K562 (cell line): ENCODE measurements around the gene ACTL10. TPM values are rescaled to one million over a fixed set of nuclear protein-coding genes. Genes with fewer than 3 reads are reported as not detected.

Experiments used
- ARID1B ChIP-seq: fragments of 450-650 bp; IDR thresholded peaks from 2 replicates; pipeline ENCODE4 v1.6.1; 2016; ENCODE audit warnings: antibody characterized with exemption, mild to moderate bottlenecking, inconsistent platforms
- CBFB ChIP-seq: sonication (generic); formaldehyde crosslinking; IDR thresholded peaks from 2 replicates; pipeline ENCODE4 v1.4.0; 2020; ENCODE audit warnings: mild to moderate bottlenecking, missing genetic modification reagents
- CCNT2 ChIP-seq: IDR thresholded peaks from 2 replicates; pipeline ENCODE4 v1.6.1; 2011; ENCODE audit warnings: borderline replicate concordance, low read depth, mild to moderate bottlenecking, moderate library complexity, mixed read lengths, low read length; ENCODE audit not compliant: insufficient read length; ENCODE audit errors: extremely low read depth
- CREB3 ChIP-seq: fragments of 450-650 bp; conservative IDR thresholded peaks from 2 replicates; pipeline ENCODE4 v1.6.1; 2016; ENCODE audit warnings: missing genetic modification characterization, low read depth, mild to moderate bottlenecking, missing compliant biosample characterization, moderate library complexity
- ESRRA ChIP-seq: fragments of 450-650 bp; IDR thresholded peaks from 2 replicates; pipeline ENCODE4 v1.6.1; 2014; ENCODE audit warnings: low read depth, mild to moderate bottlenecking, moderate library complexity, borderline replicate concordance
- NONO ChIP-seq, 2 experiments: fragments of 200-400 bp in 1 of 2; fragments of 450-650 bp in 1 of 2; formaldehyde crosslinking in 1 of 2; IDR thresholded peaks; 2 replicates each; pipeline ENCODE4 v1.6.1; 2017; ENCODE audit warnings: low read depth in 2 of 2, mild to moderate bottlenecking in 2 of 2, moderate library complexity in 2 of 2, low read length in 1 of 2
- SMC3 ChIP-seq: conservative IDR thresholded peaks from 2 replicates; pipeline ENCODE4 v1.6.1; 2011; ENCODE audit warnings: low read depth, low read length, improper control_type of control experiment; ENCODE audit not compliant: insufficient read depth
- ZC3H11A ChIP-seq: IDR thresholded peaks from 2 replicates; pipeline ENCODE4 v1.6.1; 2012; ENCODE audit warnings: low read depth, low read length, improper control_type of control experiment
- ZNF551 ChIP-seq: fragments of 250-450 bp; sonication (Bioruptor Pico); IDR thresholded peaks from 2 replicates; pipeline ENCODE4 v1.5.0; 2021; ENCODE audit warnings: mild to moderate bottlenecking, moderate library complexity
- polyA plus RNA-seq, 8 experiments: library from polyadenylated mRNA; depleted of rRNA in 4 of 8; stranded (reverse) in 5 of 8; unstranded in 3 of 8; fragments of >200 nt; fragmentation: Nextera tagmentation in 2 of 8; fragmentation: Illumina TruSeq in 1 of 8; extraction: Ambion mirVana in 2 of 8; extraction: Trizol in 1 of 8; gene quantifications; 2 replicates each; pipeline versions ENCODE4 v1.2.1 to v1.2.3, GENCODE V29; 2011 to 2014; ENCODE audit warnings: inconsistent platforms in 1 of 8, missing spikeins in 1 of 8
- total RNA-seq, 7 experiments: library from RNA; depleted of rRNA in 6 of 7; stranded (reverse); fragments of >200 nt in 6 of 7; fragmentation: Illumina TruSeq in 2 of 7; extraction: Trizol in 2 of 7; gene quantifications; 2 replicates each; pipeline versions ENCODE4 v1.2.1 to v1.2.3, GENCODE V29; 2011 to 2021; ENCODE audit warnings: low replicate concordance in 1 of 7
- TF ChIP-seq, protein P1 (sequence below), 2 experiments: fragments of 450-650 bp in 1 of 2; sonication (generic) in 1 of 2; formaldehyde crosslinking in 1 of 2; IDR thresholded peaks; 2 replicates each; pipeline versions ENCODE4 v1.7.1 to v1.9.0; 2016 to 2022; ENCODE audit warnings: inconsistent platforms in 1 of 2, mild to moderate bottlenecking in 1 of 2, missing genetic modification reagents in 1 of 2
- TF ChIP-seq, protein P2 (sequence below): fragments of 250-450 bp; sonication (Bioruptor Pico); IDR thresholded peaks from 2 replicates; pipeline ENCODE4 v1.4.0; 2020

Gene ACTL10
- total and polyA plus RNA-seq, 9 of the 15 experiments (the other 6 are each of a cell fraction or from before 2014, with no cell fraction given) = 0.07 to 0.14 TPM; not detected in 7

GRCh38 chr20:33689973-33690372 lies 23.2 kb downstream of the ACTL10 start (continued):
- TF ChIP-seq, protein P1, sequence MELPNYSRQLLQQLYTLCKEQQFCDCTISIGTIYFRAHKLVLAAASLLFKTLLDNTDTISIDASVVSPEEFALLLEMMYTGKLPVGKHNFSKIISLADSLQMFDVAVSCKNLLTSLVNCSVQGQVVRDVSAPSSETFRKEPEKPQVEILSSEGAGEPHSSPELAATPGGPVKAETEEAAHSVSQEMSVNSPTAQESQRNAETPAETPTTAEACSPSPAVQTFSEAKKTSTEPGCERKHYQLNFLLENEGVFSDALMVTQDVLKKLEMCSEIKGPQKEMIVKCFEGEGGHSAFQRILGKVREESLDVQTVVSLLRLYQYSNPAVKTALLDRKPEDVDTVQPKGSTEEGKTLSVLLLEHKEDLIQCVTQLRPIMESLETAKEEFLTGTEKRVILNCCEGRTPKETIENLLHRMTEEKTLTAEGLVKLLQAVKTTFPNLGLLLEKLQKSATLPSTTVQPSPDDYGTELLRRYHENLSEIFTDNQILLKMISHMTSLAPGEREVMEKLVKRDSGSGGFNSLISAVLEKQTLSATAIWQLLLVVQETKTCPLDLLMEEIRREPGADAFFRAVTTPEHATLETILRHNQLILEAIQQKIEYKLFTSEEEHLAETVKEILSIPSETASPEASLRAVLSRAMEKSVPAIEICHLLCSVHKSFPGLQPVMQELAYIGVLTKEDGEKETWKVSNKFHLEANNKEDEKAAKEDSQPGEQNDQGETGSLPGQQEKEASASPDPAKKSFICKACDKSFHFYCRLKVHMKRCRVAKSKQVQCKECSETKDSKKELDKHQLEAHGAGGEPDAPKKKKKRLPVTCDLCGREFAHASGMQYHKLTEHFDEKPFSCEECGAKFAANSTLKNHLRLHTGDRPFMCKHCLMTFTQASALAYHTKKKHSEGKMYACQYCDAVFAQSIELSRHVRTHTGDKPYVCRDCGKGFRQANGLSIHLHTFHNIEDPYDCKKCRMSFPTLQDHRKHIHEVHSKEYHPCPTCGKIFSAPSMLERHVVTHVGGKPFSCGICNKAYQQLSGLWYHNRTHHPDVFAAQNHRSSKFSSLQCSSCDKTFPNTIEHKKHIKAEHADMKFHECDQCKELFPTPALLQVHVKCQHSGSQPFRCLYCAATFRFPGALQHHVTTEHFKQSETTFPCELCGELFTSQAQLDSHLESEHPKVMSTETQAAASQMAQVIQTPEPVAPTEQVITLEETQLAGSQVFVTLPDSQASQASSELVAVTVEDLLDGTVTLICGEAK (IDR thresholded peaks at IDR 0.05) = no peak
- TF ChIP-seq, protein P1 (CRISPR knock-in tag; IDR thresholded peaks at IDR 0.05) = no peak
- TF ChIP-seq NONO (IDR thresholded peaks at IDR 0.05; ENCODE audit: low read depth in 2 of 2, low read length in 1 of 2) (no peak), CREB3 (no peak), ZNF551 (CRISPR knock-in tag) (no peak), CBFB (no peak), CCNT2 (peak; percentile 59), ZC3H11A (no peak), ARID1B (peak; percentile 96), ESRRA (no peak), SMC3 (no peak)
- TF ChIP-seq, protein P2, sequence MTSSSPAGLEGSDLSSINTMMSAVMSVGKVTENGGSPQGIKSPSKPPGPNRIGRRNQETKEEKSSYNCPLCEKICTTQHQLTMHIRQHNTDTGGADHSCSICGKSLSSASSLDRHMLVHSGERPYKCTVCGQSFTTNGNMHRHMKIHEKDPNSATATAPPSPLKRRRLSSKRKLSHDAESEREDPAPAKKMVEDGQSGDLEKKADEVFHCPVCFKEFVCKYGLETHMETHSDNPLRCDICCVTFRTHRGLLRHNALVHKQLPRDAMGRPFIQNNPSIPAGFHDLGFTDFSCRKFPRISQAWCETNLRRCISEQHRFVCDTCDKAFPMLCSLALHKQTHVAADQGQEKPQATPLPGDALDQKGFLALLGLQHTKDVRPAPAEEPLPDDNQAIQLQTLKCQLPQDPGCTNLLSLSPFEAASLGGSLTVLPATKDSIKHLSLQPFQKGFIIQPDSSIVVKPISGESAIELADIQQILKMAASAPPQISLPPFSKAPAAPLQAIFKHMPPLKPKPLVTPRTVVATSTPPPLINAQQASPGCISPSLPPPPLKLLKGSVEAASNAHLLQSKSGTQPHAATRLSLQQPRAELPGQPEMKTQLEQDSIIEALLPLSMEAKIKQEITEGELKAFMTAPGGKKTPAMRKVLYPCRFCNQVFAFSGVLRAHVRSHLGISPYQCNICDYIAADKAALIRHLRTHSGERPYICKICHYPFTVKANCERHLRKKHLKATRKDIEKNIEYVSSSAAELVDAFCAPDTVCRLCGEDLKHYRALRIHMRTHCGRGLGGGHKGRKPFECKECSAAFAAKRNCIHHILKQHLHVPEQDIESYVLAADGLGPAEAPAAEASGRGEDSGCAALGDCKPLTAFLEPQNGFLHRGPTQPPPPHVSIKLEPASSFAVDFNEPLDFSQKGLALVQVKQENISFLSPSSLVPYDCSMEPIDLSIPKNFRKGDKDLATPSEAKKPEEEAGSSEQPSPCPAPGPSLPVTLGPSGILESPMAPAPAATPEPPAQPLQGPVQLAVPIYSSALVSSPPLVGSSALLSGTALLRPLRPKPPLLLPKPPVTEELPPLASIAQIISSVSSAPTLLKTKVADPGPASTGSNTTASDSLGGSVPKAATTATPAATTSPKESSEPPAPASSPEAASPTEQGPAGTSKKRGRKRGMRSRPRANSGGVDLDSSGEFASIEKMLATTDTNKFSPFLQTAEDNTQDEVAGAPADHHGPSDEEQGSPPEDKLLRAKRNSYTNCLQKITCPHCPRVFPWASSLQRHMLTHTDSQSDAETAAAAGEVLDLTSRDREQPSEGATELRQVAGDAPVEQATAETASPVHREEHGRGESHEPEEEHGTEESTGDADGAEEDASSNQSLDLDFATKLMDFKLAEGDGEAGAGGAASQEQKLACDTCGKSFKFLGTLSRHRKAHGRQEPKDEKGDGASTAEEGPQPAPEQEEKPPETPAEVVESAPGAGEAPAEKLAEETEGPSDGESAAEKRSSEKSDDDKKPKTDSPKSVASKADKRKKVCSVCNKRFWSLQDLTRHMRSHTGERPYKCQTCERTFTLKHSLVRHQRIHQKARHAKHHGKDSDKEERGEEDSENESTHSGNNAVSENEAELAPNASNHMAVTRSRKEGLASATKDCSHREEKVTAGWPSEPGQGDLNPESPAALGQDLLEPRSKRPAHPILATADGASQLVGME = no peak
